Retinal pigment epithelial cell (primary cell): Measurements from ENCODE around the gene LRP5.
"Not testable (repeated sequence)": the region's sequence is repeated elsewhere in the genome, so short reads cannot be mapped to it uniquely, and the experiment has no call there.

Experiments
- DNase-seq: peaks from one replicate; pipeline ENCODE4 v3.0.0-alpha.2; 2010; ENCODE audit warnings: low read depth
- H3K4me3 ChIP-seq: 2 replicates; pipeline ENCODE4 v1.5.1; 2011; ENCODE audit warnings: mild to moderate bottlenecking, low read length, control low read depth, moderate library complexity
- CTCF ChIP-seq: conservative IDR thresholded peaks from 2 replicates; pipeline ENCODE4 v1.5.1; 2011; ENCODE audit warnings: low read depth, low read length, control low read depth, inconsistent platforms

LRP5 gene

DNA sequence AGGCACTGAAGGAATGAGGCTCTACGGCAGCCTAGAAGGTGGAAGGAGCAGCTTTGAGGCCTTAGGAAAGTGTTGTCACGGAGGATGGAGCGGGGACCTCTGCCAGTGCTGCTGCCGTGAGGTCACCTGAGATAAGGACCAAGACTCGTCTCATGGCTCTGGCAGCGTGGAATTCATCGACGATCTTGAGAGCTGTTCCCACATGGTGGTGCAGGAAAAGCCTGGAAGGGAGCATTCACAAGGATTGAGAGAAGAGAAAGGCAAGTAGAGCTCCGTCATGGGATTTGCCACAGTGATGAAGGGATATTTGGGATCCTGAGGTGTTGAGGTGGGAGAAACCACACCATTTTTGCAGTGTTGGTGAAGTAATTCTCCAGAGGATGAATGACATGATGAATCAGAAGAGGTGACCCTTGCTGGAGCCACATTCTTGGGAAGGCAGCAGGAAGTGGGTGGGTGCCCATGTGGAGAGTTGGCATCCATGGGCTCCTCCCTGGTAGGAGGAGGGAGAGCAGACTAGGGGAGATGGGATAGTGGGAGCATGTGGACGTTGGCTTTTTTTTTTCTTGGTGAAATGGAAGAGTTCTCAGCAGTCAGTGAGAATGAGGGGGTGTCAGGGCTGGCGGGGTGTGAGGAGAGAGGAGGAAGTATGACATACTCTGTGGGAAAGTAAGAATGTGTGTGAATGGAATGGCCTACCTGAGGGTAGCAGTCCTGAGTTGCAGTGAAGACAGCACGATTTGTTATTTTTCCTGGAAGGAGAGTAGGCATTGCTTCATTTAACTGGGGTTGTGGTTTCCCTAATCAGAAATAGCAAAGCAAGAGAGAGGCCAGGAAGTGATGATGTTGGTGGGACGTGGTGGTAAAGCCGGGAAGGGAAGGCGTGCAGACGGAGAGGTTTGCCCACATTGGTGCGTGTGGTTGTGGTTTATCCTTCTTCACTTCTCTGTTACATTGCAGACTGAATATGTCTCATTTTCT lies 159.3 kb downstream of the LRP5 start:
- no peak overlapping the region for H3K4me3 ChIP-seq
- no peak for DNase-seq
- no peak for TF ChIP-seq CTCF

DNA sequence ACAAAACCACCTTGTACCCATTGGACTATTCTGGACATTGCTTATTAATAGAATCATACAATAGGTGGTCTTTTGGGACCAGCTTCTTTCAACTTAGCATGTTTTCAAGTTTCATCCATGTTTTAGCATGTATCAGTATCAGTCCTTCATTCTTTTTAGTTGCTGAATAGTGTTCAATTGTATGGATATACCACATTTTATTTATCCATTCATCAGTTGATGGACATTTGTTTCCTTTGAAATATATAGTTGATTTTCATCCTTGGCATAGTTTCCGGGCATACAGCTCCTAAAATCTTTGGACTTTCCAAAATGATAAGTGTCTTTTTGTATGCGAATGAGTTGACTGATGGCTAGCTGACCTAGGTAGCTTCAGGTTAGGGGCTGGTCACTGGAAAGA lies 160.4 kb downstream of the LRP5 start:
- no peak for DNase-seq
- TF ChIP-seq CTCF, result no peak
- H3K4me3 ChIP-seq, result no peak overlapping the region

DNA sequence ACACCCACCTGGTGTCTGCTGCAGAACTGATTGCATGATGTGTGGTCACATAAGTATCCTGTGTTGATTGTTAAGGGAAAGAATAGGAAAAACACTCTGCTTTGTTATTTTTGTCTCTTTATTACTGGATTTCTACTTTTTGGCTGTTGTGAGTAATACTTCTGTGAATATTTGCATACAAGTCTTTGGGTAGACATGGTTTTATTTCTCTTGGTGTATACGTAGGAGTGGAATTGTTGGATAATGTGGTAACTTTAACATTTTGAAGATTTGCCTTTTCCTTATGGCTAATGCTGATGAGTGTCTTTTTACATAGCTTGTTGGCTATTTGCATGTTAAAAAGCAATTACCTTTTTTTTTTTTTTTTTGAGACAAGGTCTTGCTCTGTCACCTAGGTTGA lies 161.3 kb downstream of the LRP5 start:
- H3K4me3 ChIP-seq, result no peak overlapping the region
- no peak for TF ChIP-seq CTCF

GRCh38 chr11:68475626-68476025 lies 163.2 kb downstream of the LRP5 start:
- not testable (repeated sequence) for DNase-seq, H3K4me3 ChIP-seq

More for the DNA sequence above, 161.3 kb downstream of the LRP5 start:
- no peak for DNase-seq

- DNase-seq, result no peak
- no peak overlapping the region for H3K4me3 ChIP-seq
- TF ChIP-seq CTCF, result no peak
Measured at GRCh38 chr11:68479390-68479789, 167.0 kb downstream of the LRP5 start.

GRCh38 chr11:68480193-68480592 lies 167.8 kb downstream of the LRP5 start:
- no peak for DNase-seq
- TF ChIP-seq CTCF, result no peak
- H3K4me3 ChIP-seq, result no peak overlapping the region

DNA sequence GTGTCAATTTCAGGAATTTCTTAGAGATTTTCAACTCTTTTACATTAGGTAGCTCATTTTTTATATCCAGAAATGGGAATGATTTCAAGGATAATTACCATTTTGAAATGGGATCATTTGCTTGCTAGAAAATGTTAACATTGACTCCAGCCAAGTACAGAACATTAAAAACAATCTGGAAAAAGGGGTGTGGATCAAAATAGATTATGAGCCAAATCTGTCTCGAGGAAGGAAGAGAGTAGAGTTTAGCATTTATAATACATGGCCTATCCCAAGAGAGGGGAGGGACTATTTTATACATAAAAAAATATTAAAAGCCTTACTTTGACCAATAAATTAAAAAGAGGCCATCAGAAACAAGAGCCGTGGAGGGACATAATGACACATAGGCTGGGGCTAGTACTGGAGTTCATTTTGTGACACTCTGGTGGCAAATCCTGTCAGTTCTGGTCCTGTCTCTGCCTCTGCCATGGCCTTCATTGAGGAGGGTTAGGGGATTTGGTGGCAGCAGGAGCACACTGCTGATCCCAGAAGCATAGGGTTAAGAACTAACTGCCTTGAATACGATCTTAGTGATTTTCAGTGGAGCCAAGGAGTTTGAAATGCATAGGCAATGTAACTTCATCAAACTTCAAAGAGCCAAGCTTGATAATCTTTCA lies 168.6 kb downstream of the LRP5 start:
- TF ChIP-seq CTCF, result no peak
- DNase-seq, result no peak
- H3K4me3 ChIP-seq, result no peak overlapping the region
